ENCODE results near the gene GALNT15.

GALNT15 gene, protein sequence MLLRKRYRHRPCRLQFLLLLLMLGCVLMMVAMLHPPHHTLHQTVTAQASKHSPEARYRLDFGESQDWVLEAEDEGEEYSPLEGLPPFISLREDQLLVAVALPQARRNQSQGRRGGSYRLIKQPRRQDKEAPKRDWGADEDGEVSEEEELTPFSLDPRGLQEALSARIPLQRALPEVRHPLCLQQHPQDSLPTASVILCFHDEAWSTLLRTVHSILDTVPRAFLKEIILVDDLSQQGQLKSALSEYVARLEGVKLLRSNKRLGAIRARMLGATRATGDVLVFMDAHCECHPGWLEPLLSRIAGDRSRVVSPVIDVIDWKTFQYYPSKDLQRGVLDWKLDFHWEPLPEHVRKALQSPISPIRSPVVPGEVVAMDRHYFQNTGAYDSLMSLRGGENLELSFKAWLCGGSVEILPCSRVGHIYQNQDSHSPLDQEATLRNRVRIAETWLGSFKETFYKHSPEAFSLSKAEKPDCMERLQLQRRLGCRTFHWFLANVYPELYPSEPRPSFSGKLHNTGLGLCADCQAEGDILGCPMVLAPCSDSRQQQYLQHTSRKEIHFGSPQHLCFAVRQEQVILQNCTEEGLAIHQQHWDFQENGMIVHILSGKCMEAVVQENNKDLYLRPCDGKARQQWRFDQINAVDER

DNA sequence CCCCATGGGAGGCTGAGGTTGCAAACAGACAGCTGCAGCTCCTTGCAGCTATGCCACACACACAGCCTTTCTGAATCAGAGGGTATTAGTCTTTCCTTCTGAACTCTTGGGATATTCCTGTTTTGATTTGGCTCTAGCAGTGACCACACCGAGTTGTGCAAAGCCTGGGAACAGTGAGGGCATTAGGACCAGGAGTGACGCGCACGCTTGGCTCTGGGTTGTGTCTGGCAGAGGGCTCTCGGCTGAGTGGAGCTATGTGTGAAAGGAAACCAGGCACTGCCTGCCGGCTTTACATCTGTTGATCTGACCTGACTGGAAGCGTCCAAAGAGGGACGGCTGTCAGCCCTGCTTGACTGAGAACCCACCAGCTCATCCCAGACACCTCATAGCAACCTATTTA is at the start of gene GALNT15:
Gene GALNT15, plus strand, starts transcription at position 292 of the 400 bp plus-strand sequence. CDS start 472 bp downstream, outside the sequence.
- no peak within 1 kb of the TSS for H2AFZ ChIP-seq (ENCODE audit: low read length)
- H3K4me2 ChIP-seq (ENCODE audit: low read length) = no peak within 1 kb of the TSS
- H3K4me3 ChIP-seq (ENCODE audit: low read depth, low read length, poor library complexity, severe bottlenecking) = no peak within 1 kb of the TSS
- H3K27ac ChIP-seq (ENCODE audit: low read depth, low read length, poor library complexity, severe bottlenecking) = no peak within 1 kb of the TSS
- TF ChIP-seq, protein P1, sequence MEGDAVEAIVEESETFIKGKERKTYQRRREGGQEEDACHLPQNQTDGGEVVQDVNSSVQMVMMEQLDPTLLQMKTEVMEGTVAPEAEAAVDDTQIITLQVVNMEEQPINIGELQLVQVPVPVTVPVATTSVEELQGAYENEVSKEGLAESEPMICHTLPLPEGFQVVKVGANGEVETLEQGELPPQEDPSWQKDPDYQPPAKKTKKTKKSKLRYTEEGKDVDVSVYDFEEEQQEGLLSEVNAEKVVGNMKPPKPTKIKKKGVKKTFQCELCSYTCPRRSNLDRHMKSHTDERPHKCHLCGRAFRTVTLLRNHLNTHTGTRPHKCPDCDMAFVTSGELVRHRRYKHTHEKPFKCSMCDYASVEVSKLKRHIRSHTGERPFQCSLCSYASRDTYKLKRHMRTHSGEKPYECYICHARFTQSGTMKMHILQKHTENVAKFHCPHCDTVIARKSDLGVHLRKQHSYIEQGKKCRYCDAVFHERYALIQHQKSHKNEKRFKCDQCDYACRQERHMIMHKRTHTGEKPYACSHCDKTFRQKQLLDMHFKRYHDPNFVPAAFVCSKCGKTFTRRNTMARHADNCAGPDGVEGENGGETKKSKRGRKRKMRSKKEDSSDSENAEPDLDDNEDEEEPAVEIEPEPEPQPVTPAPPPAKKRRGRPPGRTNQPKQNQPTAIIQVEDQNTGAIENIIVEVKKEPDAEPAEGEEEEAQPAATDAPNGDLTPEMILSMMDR (IDR thresholded peaks at IDR 0.05; ENCODE audit: low read length) = no peak
- TF ChIP-seq EZH2 (IDR thresholded peaks at IDR 0.05; ENCODE audit: borderline replicate concordance, low read length) = no peak
- no peak within 1 kb of the TSS for H3K9ac ChIP-seq (ENCODE audit: low read length)
- H3K4me1 ChIP-seq (ENCODE audit: insufficient read depth, low read length, severe bottlenecking) = no peaks in the 10 kb centered on the region
- no peaks in the 10 kb centered on the region for H3K36me3 ChIP-seq (ENCODE audit: insufficient read depth, low read length)
- no peaks in the 10 kb centered on the region for H3K79me2 ChIP-seq (ENCODE audit: insufficient read depth, low read length)
- no peaks in the 10 kb centered on the region for H3K27me3 ChIP-seq (ENCODE audit: insufficient read depth, low read length)
- H3K9me3 ChIP-seq (ENCODE audit: low read length) = no peaks in the 10 kb centered on the region
- no peaks in the 10 kb centered on the region for H4K20me1 ChIP-seq (ENCODE audit: insufficient read depth, low read length)
- H3K9me2 ChIP-seq (ENCODE audit: low read depth, low read length) = no peaks in the 10 kb centered on the region
- no peaks in the 10 kb centered on the region for H3F3A ChIP-seq (ENCODE audit: insufficient read depth, low read length)

DNA sequence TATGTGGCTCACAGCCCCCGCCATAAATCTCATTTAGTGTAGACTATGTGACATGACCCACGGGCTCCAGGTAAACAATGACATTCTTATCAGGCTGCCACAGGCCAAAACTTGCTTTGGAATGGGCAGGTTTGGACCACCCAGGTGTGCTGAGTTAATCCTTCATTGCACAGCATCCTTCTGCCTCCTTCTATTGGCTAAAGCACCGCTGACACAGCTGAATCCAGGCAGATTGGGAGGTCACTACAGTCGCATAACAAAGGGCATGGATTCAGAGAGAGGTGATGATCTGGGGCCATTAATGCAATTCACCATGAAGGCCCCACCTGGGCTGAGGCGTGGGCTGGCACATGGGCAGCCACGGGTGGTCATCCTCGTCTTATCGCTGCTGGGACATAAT is 47.8 kb upstream of the GALNT15 start:
- no peaks in the 10 kb centered on the region for H3F3A ChIP-seq (ENCODE audit: insufficient read depth, low read length)
- no peak overlapping the region for H3K4me2 ChIP-seq (ENCODE audit: low read length)
- H4K20me1 ChIP-seq (ENCODE audit: insufficient read depth, low read length) = no peaks in the 10 kb centered on the region
- no peaks in the 10 kb centered on the region for H3K9me3 ChIP-seq (ENCODE audit: low read length)
- no peak overlapping the region for H3K4me3 ChIP-seq (ENCODE audit: low read depth, low read length, poor library complexity, severe bottlenecking)
- no peak overlapping the region for H3K9ac ChIP-seq (ENCODE audit: low read length)
- H3K36me3 ChIP-seq (ENCODE audit: insufficient read depth, low read length) = no peaks in the 10 kb centered on the region
- H3K27ac ChIP-seq (ENCODE audit: low read depth, low read length, poor library complexity, severe bottlenecking) = no peak overlapping the region
- H3K4me1 ChIP-seq (ENCODE audit: insufficient read depth, low read length, severe bottlenecking) = no peaks in the 10 kb centered on the region
- no peaks in the 10 kb centered on the region for H3K27me3 ChIP-seq (ENCODE audit: insufficient read depth, low read length)
- H3K9me2 ChIP-seq (ENCODE audit: low read depth, low read length) = no peaks in the 10 kb centered on the region
- no peak overlapping the region for H2AFZ ChIP-seq (ENCODE audit: low read length)
- no peak for TF ChIP-seq EZH2 (IDR thresholded peaks at IDR 0.05; ENCODE audit: borderline replicate concordance, low read length)
- TF ChIP-seq, protein P1 (IDR thresholded peaks at IDR 0.05; ENCODE audit: low read length) = no peak
- H3K79me2 ChIP-seq (ENCODE audit: insufficient read depth, low read length) = no peaks in the 10 kb centered on the region

DNA sequence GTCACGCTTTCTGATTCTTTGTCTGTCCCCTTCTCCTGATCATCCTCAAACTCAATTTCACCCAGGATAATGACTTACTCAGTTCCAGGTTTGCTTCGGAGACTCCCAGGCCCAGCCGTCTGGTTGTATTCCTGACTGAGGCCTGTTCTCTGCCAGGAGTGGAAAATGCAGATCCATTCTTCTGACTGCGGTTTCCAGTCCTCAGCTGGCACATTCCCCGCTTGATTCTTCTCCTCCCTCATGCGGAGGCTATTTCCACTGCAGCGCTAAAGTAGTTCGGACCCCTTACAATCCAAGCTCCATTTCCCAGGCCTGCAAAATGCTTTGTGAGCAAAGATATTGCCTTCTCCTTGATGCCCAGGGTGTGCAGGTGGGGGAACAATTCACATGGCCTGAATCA is 47.2 kb upstream of the GALNT15 start:
- Histone ChIP-seq H3K36me3 (ENCODE audit: insufficient read depth, low read length) (no peaks in the 10 kb centered on the region), H3K27me3 (ENCODE audit: insufficient read depth, low read length) (no peaks in the 10 kb centered on the region), H3K9me3 (ENCODE audit: low read length) (no peaks in the 10 kb centered on the region), H3F3A (ENCODE audit: insufficient read depth, low read length) (no peaks in the 10 kb centered on the region), H3K4me1 (ENCODE audit: insufficient read depth, low read length, severe bottlenecking) (no peaks in the 10 kb centered on the region), H3K9ac (ENCODE audit: low read length) (no peak overlapping the region), H3K27ac (ENCODE audit: low read depth, low read length, poor library complexity, severe bottlenecking) (no peak overlapping the region), H3K9me2 (ENCODE audit: low read depth, low read length) (no peaks in the 10 kb centered on the region), H2AFZ (ENCODE audit: low read length) (no peak overlapping the region), H3K4me3 (ENCODE audit: low read depth, low read length, poor library complexity, severe bottlenecking) (no peak overlapping the region), H3K79me2 (ENCODE audit: insufficient read depth, low read length) (no peaks in the 10 kb centered on the region), H4K20me1 (ENCODE audit: insufficient read depth, low read length) (no peaks in the 10 kb centered on the region), H3K4me2 (ENCODE audit: low read length) (no peak overlapping the region)
- TF ChIP-seq, protein P1 (IDR thresholded peaks at IDR 0.05; ENCODE audit: low read length) = no peak
- TF ChIP-seq EZH2 (IDR thresholded peaks at IDR 0.05; ENCODE audit: borderline replicate concordance, low read length) = no peak
